ENCODE measurements around the gene GABRP.

GABRP gene

GRCh38 chr5:170854566-170854965, 71.0 kb downstream of the GABRP start:
- TF ChIP-seq CTCF (IDR thresholded peaks at IDR 0.05; ENCODE audit: insufficient read depth, low read depth, low read length, missing control alignments) = no peak
- DNase-seq (ENCODE audit: low read depth) = no peak
- no peak overlapping the region for H3K4me3 ChIP-seq (ENCODE audit: low read length)

- no peak for TF ChIP-seq CTCF (IDR thresholded peaks at IDR 0.05; ENCODE audit: insufficient read depth, low read depth, low read length, missing control alignments)
- no peak overlapping the region for H3K4me3 ChIP-seq (ENCODE audit: low read length)
- DNase-seq (ENCODE audit: low read depth) = no peak
These were observed 73.5 kb downstream of the GABRP start for GRCh38 chr5:170857066-170857465.

- no peak overlapping the region for H3K4me3 ChIP-seq (ENCODE audit: low read length)
- TF ChIP-seq CTCF (IDR thresholded peaks at IDR 0.05; ENCODE audit: insufficient read depth, low read depth, low read length, missing control alignments) = no peak
- DNase-seq (ENCODE audit: low read depth) = no peak
These were observed 76.9 kb downstream of the GABRP start for GRCh38 chr5:170860415-170860814.

GRCh38 chr5:170860818-170861666, 77.5 kb downstream of the GABRP start:
- DNase-seq (ENCODE audit: low read depth) = no peak
- TF ChIP-seq CTCF (IDR thresholded peaks at IDR 0.05; ENCODE audit: insufficient read depth, low read depth, low read length, missing control alignments) = no peak
- H3K4me3 ChIP-seq (ENCODE audit: low read length) = no peak overlapping the region

- no peak for DNase-seq (ENCODE audit: low read depth)
- peak overlapping the region; percentile 60 for H3K4me3 ChIP-seq (ENCODE audit: low read length)
- no peak for TF ChIP-seq CTCF (IDR thresholded peaks at IDR 0.05; ENCODE audit: insufficient read depth, low read depth, low read length, missing control alignments)
These were observed 78.1 kb downstream of the GABRP start for GRCh38 chr5:170861667-170861916.

- peak within 1 kb of the TSS; percentile 60 for H3K4me3 ChIP-seq (ENCODE audit: low read length)
- peak; percentile 76 for DNase-seq (ENCODE audit: low read depth)
- TF ChIP-seq CTCF (IDR thresholded peaks at IDR 0.05; ENCODE audit: insufficient read depth, low read depth, low read length, missing control alignments) = no peak
These were observed 78.6 kb downstream of the GABRP start, which contains the start of gene RANBP17 for GRCh38 chr5:170861917-170862766. TSS of gene RANBP17 (plus strand) at chr5:170862018.
